Esophagus squamous epithelium (tissue), 5 donors: ENCODE data around the gene PLA2R1. TPM values are rescaled to one million over a fixed set of nuclear protein-coding genes. Genes with fewer than 3 reads are reported as not detected.
"Not testable (repeated sequence)": the region's sequence is repeated elsewhere in the genome, so short reads cannot be mapped to it uniquely, and the experiment has no call there.

Experiments
- DNase-seq: peaks from one replicate; lab custom pipeline; 2025; lab: John Stamatoyannopoulos, UW
- H3K27ac ChIP-seq, 4 donors: fragments of 200-600 bp; sonication (generic); one replicate each; pipeline ENCODE4 v1.5.1; 2016 to 2019; ENCODE audit warnings: mild to moderate bottlenecking in 1 of 4
- H3K27me3 ChIP-seq, 4 donors: fragments of 200-600 bp; sonication (generic); 1 replicate in 3 of 4; 2 replicates in 1 of 4; pipeline versions ENCODE4 v1.5.1 to v1.6.0; 2017 to 2021; ENCODE audit warnings: antibody characterized with exemption in 1 of 4
- H3K36me3 ChIP-seq, 3 donors: fragments of 200-600 bp; sonication (generic); one replicate each; pipeline ENCODE4 v1.5.1; 2016 to 2019
- H3K4me1 ChIP-seq, 3 donors: fragments of 200-600 bp; sonication (generic); one replicate each; pipeline ENCODE4 v1.5.1; 2017 to 2019
- H3K4me3 ChIP-seq, 4 donors: fragments of 200-600 bp; sonication (generic); 1 replicate in 3 of 4; 2 replicates in 1 of 4; pipeline ENCODE4 v1.5.1; 2016 to 2019; ENCODE audit warnings: mild to moderate bottlenecking in 2 of 4, moderate library complexity in 1 of 4
- H3K9me3 ChIP-seq, 3 donors: fragments of 200-600 bp; sonication (generic); one replicate each; pipeline ENCODE4 v1.5.1; 2016 to 2019
- POLR2A ChIP-seq, 4 donors: fragments of 450-650 bp; IDR thresholded peaks; one replicate each; pipeline ENCODE4 v1.6.1; 2017; ENCODE audit warnings: antibody characterized with exemption in 4 of 4, mild to moderate bottlenecking in 4 of 4, moderate library complexity in 3 of 4
- WGBS, 2 donors: methylation state at CpG; one replicate each; pipeline ENCODE4 v1.1.5; 2018; 5-methylcytosine and 5-hydroxymethylcytosine counted together
- intact Hi-C: fragments of 100-400 bp; cut with DNase I; formaldehyde crosslinking; loops from one replicate; pipeline ENCODE4 v1.15.0; 2022
- total RNA-seq, 4 donors: library from RNA; depleted of rRNA; stranded (reverse); fragments of >200 nt; gene quantifications; one replicate each; pipeline ENCODE4 v1.1.0, GENCODE V29; 2016
- TF ChIP-seq, protein P1 (sequence below), 6 experiments: fragments of 450-650 bp in 4 of 6; fragments of 200-600 bp in 2 of 6; sonication (generic) in 2 of 6; IDR thresholded peaks; one replicate each; pipeline ENCODE4 v1.5.1; 2016 to 2019; ENCODE audit warnings: antibody characterized with exemption in 6 of 6, mild to moderate bottlenecking in 4 of 6, moderate library complexity in 4 of 6
- donor health status: DM: yes; HTN: yes; CAD: no.

The PLA2R1 gene
- total RNA-seq, 4 donors from 2014 or later: 9.2 to 18.9 (median 12.3) TPM

DNA sequence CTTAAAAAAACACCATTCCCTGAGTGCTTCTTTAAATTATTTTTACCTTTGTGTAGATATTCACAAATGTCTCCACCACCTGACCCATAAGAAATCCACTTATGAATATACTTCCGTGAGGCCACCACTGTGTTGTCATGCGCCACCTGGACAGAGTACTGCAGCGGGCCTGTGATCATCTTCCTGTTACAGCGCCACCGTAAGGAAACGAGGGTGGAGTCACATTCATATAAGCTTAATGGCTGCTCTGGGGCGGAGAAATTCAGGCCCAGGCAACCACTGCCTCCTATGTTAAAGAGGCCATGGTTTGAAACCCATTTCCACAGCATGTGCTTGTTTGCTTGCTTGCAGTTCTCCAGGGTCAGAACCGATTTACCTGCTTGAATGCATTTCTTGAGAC is 17.7 kb downstream of the PLA2R1 start:
- Histone ChIP-seq H3K9me3 (no peaks in the 10 kb centered on the region), H3K27me3 (no peaks in the 10 kb centered on the region), H3K4me3 (no peak overlapping the region), H3K36me3 (peaks cover 0 to 61% (median 0%) of the 10 kb centered on the region in 3 donors), H3K27ac (no peak overlapping the region), H3K4me1 (peaks cover 0 to 6% (median 0%) of the 10 kb centered on the region in 3 donors)
- TF ChIP-seq POLR2A (IDR thresholded peaks at IDR 0.05): no peak
- TF ChIP-seq, protein P1, sequence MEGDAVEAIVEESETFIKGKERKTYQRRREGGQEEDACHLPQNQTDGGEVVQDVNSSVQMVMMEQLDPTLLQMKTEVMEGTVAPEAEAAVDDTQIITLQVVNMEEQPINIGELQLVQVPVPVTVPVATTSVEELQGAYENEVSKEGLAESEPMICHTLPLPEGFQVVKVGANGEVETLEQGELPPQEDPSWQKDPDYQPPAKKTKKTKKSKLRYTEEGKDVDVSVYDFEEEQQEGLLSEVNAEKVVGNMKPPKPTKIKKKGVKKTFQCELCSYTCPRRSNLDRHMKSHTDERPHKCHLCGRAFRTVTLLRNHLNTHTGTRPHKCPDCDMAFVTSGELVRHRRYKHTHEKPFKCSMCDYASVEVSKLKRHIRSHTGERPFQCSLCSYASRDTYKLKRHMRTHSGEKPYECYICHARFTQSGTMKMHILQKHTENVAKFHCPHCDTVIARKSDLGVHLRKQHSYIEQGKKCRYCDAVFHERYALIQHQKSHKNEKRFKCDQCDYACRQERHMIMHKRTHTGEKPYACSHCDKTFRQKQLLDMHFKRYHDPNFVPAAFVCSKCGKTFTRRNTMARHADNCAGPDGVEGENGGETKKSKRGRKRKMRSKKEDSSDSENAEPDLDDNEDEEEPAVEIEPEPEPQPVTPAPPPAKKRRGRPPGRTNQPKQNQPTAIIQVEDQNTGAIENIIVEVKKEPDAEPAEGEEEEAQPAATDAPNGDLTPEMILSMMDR (IDR thresholded peaks at IDR 0.05): no peak
- intact Hi-C loops: no loop called here
- no peak for DNase-seq
- 86 to 93% methylated on average over 7 to 8 of the region's 8 CpGs for WGBS, 2 donors

DNA sequence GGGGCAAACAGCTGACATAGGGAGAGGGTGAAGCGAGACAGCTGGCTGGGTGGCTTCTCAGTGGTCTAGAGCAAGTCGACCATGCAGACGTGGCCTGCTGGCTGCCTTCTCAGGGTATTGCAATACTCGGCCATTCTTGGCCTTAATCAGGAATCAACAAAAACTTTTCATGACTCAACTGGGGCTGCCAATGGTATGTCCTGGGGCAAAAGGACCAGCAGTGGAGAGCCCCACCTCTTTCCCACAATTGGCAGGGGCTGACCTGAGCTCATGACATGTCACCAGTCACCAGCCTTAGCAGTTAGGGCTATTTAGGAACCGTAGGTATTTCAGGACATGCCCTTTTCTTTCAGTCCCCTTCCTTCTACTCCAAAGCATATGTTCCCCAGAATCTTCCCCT is 19.1 kb downstream of the PLA2R1 start:
- no peak overlapping the region for H3K27ac ChIP-seq
- no peaks in the 10 kb centered on the region for H3K27me3 ChIP-seq
- no peaks in the 10 kb centered on the region for H3K9me3 ChIP-seq
- WGBS, 2 donors: 70 to 83% methylated on average over 5 of the region's 5 CpGs
- peaks cover 0 to 6% (median 0%) of the 10 kb centered on the region in 3 donors for H3K4me1 ChIP-seq
- no peak overlapping the region for H3K4me3 ChIP-seq
- no peak for DNase-seq
- TF ChIP-seq, protein P1 (IDR thresholded peaks at IDR 0.05): no peak
- no peak for TF ChIP-seq POLR2A (IDR thresholded peaks at IDR 0.05)
- intact Hi-C loops: no loop called here
- peaks cover 0 to 76% (median 0%) of the 10 kb centered on the region in 3 donors for H3K36me3 ChIP-seq

DNA sequence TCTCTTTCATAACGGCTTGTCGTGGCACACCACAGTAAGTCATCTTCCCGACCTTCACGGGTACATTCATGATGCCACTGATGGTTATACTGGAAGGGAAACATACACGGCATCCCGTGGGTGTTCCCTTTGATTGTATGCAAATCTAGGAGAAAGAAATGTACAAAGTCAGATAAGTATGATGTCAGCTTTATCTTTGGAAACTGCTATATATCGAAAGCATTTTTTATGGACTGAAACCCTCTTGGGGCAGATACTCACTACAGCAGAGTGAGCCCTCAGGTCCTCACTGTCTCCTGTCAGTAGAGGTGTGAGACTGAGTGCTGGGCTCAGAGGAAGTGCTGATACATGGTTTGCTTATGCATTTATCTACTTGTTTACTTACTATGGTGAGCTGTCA is 20.4 kb downstream of the PLA2R1 start:
- H3K36me3 ChIP-seq: peaks cover 0 to 88% (median 0%) of the 10 kb centered on the region in 3 donors
- TF ChIP-seq, protein P1 (IDR thresholded peaks at IDR 0.05): no peak
- TF ChIP-seq POLR2A (IDR thresholded peaks at IDR 0.05): no peak

DNA sequence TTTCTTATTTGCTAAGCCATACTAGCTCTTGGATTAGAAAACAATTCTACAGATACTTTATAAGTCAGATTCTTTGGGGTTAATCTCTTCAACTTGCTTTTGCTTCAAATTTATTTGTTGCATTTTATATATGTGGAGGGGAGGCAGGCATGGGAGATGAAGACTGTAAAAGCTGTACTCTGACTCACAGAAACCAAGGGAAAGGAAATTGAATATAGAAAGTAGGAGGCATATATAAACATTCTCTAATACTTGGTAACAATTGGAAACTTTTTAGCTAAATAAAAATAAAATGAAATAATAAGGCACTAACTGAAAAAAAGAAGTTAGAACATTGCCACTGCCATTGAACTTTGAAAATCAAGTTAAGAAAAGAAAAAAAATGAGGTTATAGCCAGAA is 21.3 kb downstream of the PLA2R1 start:
- intact Hi-C loops: no loop called here
- Histone ChIP-seq H3K4me3 (no peak overlapping the region), H3K27me3 (no peaks in the 10 kb centered on the region)

More for the DNA sequence above, 20.4 kb downstream of the PLA2R1 start:
- H3K4me3 ChIP-seq: no peak overlapping the region
- H3K27me3 ChIP-seq: no peaks in the 10 kb centered on the region
- WGBS, 2 donors: 79 to 80% methylated on average over 7 of the region's 7 CpGs
- intact Hi-C loops: no loop called here
- DNase-seq: no peak
- peaks cover 0 to 6% (median 0%) of the 10 kb centered on the region in 3 donors for H3K4me1 ChIP-seq
- H3K9me3 ChIP-seq: no peaks in the 10 kb centered on the region
- no peak overlapping the region for H3K27ac ChIP-seq

DNA sequence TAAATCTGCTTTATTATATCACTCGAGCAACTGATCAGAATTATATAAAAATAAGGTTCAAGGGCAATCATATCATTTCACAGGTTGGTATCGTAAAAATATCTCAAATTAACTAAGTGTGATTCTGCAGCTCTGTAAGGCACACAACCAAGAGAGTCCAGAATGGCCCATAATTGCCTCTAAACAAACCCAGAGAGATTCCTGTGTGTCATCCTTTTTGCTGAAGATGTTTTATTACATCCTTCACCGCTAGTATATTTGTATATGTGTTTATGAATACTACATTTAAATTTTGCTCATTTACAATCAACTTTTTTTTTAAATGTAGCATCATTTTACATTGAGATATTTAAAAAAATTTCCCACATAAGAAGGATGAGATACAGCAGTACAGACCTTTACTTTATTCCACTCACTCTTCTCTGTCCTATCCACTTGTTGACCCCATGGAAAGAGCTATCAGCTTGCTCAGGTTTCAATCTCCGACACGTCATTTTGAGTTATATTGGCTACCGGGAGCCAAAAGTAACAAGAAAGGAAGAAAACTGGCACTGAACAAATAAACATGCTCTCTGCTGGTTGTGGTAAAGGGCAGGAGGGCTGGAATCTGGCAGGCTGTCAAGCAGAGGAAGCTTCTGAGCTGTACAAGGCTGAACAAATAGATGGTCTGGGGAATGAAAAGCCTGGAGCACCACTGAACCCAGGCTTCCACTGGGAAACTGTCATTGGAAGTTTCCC is 23.1 kb downstream of the PLA2R1 start:
- intact Hi-C loops: no loop called here
- Histone ChIP-seq H3K4me1 (peaks cover 0 to 6% (median 0%) of the 10 kb centered on the region in 3 donors), H3K27me3 (no peaks in the 10 kb centered on the region), H3K4me3 (no peak overlapping the region), H3K9me3 (no peaks in the 10 kb centered on the region), H3K27ac (no peak overlapping the region), H3K36me3 (peaks cover 0 to 80% (median 0%) of the 10 kb centered on the region in 3 donors)
- DNase-seq: no peak
- 72 to 82% methylated on average over 6 of the region's 6 CpGs for WGBS, 2 donors
- TF ChIP-seq, protein P1 (IDR thresholded peaks at IDR 0.05): no peak
- TF ChIP-seq POLR2A (IDR thresholded peaks at IDR 0.05): no peak

More for the DNA sequence above, 21.3 kb downstream of the PLA2R1 start:
- TF ChIP-seq POLR2A (IDR thresholded peaks at IDR 0.05): no peak
- TF ChIP-seq, protein P1 (IDR thresholded peaks at IDR 0.05): no peak
- H3K9me3 ChIP-seq: no peaks in the 10 kb centered on the region
- H3K27ac ChIP-seq: no peak overlapping the region
- H3K4me1 ChIP-seq: peaks cover 0 to 6% (median 0%) of the 10 kb centered on the region in 3 donors
- peaks cover 0 to 91% (median 0%) of the 10 kb centered on the region in 3 donors for H3K36me3 ChIP-seq
- DNase-seq: no peak

DNA sequence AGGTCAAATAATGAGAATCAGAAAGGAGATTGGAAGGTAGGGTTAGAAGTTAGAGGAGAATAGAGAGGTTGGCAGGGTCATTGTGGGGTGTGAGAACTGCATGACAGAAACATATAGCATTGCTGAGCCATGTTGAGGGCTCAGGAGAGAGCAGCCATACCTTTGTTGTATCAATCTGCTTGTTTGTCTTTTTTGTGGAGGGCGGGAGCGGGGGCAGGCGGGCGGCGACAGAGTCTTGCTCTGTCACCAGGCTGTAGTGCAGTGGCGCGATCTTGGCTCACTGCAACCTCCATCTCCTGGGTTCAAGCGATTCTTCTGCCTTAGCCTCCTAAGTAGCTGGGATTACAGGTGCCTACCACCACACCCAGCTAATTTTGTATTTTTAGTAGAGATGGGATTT is 23.8 kb downstream of the PLA2R1 start:
- peaks cover 0 to 73% (median 0%) of the 10 kb centered on the region in 3 donors for H3K36me3 ChIP-seq
- WGBS, 2 donors: 92 to 98% methylated on average over 8 of the region's 8 CpGs
- DNase-seq, H3K27ac ChIP-seq, H3K27me3 ChIP-seq, H3K9me3 ChIP-seq, intact Hi-C loops, H3K4me1 ChIP-seq, H3K4me3 ChIP-seq: not testable (repeated sequence)
